ENCODE data around the gene ACADVL. TPM values are rescaled to one million over a fixed set of nuclear protein-coding genes. Genes with fewer than 3 reads are reported as not detected.
A peak's percentile ranks its signal among the peaks of the same experiment; 100 is the strongest.

ACADVL gene
- total RNA-seq, 1 donor: 163 TPM

- no peak for TF ChIP-seq CTCF (IDR thresholded peaks at IDR 0.05; ENCODE audit: extremely low read depth, low read depth, low read length)
- no peaks in the 10 kb centered on the region for H3K79me2 ChIP-seq (ENCODE audit: insufficient read depth, low read length)
- H3K27ac ChIP-seq (ENCODE audit: low read depth, low read length): no peak overlapping the region
- peak overlapping the region; percentile 47 for H3K4me2 ChIP-seq (ENCODE audit: insufficient read depth, low read length)
- H3K4me3 ChIP-seq (ENCODE audit: insufficient read depth, low read length): peak overlapping the region; percentile 36
- H4K20me1 ChIP-seq (ENCODE audit: insufficient read depth, low read length): no peaks in the 10 kb centered on the region
- peak overlapping the region; percentile 88 for H2AFZ ChIP-seq (ENCODE audit: low read length)
- no peaks in the 10 kb centered on the region for H3K9me3 ChIP-seq (ENCODE audit: low read depth, low read length)
- peaks cover 12% of the 10 kb centered on the region for H3K36me3 ChIP-seq (ENCODE audit: insufficient read depth, low read length)
- peak; percentile 80 for DNase-seq (ENCODE audit: insufficient read length, low spot score, missing footprints)
- H3K27me3 ChIP-seq (ENCODE audit: insufficient read depth, low read length): peaks cover 15% of the 10 kb centered on the region
- H3K4me1 ChIP-seq (ENCODE audit: insufficient read depth, low read length): peaks cover 19% of the 10 kb centered on the region
These were observed 43.4 kb downstream of the ACADVL start for GRCh38 chr17:7262935-7263800.

DNA sequence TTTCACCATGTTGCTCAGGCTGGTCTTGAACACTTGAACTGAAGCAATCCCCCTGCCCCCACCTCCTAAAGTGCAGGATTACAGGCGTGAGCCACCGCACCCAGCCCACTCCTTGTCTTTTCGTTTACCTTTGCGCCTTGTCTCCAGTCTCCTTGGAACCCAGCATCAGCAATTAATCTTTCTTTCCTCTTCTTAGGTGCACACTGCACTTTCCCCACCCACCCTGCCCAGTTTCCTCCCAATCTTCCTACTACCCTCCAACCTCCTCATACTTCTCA lies 44.0 kb downstream of the ACADVL start:
- H3K4me2 ChIP-seq (ENCODE audit: insufficient read depth, low read length): no peak overlapping the region
- peaks cover 18% of the 10 kb centered on the region for H3K4me1 ChIP-seq (ENCODE audit: insufficient read depth, low read length)
- no peak overlapping the region for H3K27ac ChIP-seq (ENCODE audit: low read depth, low read length)
- H3K4me3 ChIP-seq (ENCODE audit: insufficient read depth, low read length): no peak overlapping the region
- no peak for DNase-seq (ENCODE audit: insufficient read length, low spot score, missing footprints)
- H3K9me3 ChIP-seq (ENCODE audit: low read depth, low read length): no peaks in the 10 kb centered on the region
- no peaks in the 10 kb centered on the region for H3K79me2 ChIP-seq (ENCODE audit: insufficient read depth, low read length)
- no peak for TF ChIP-seq CTCF (IDR thresholded peaks at IDR 0.05; ENCODE audit: extremely low read depth, low read depth, low read length)
- peaks cover 9% of the 10 kb centered on the region for H3K36me3 ChIP-seq (ENCODE audit: insufficient read depth, low read length)
- H3K27me3 ChIP-seq (ENCODE audit: insufficient read depth, low read length): peaks cover 15% of the 10 kb centered on the region
- peak overlapping the region; percentile 88 for H2AFZ ChIP-seq (ENCODE audit: low read length)
- H4K20me1 ChIP-seq (ENCODE audit: insufficient read depth, low read length): no peaks in the 10 kb centered on the region

DNA sequence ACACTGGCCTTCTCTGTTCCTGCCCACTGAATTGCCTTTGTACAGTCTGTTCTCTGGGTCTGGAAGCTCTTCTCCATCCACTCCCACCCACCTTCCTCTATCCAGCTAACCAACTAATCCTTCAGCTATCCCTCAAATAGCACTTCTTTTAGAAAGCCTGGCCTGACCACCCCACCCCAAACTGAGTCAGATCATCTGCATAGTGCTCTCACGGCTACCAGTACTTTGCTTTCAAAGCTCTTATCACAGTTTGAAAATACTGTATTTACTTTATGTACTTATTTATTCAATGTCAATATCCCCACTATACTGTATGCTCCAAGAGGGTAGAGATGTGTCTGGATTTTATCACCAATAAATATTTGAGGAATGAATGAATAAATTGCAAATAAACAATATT lies 47.0 kb downstream of the ACADVL start:
- Histone ChIP-seq H3K27me3 (ENCODE audit: insufficient read depth, low read length) (peaks cover 12% of the 10 kb centered on the region), H2AFZ (ENCODE audit: low read length) (no peak overlapping the region), H3K4me2 (ENCODE audit: insufficient read depth, low read length) (no peak overlapping the region), H3K4me3 (ENCODE audit: insufficient read depth, low read length) (no peak overlapping the region), H3K79me2 (ENCODE audit: insufficient read depth, low read length) (no peaks in the 10 kb centered on the region), H4K20me1 (ENCODE audit: insufficient read depth, low read length) (no peaks in the 10 kb centered on the region), H3K36me3 (ENCODE audit: insufficient read depth, low read length) (no peaks in the 10 kb centered on the region), H3K9me3 (ENCODE audit: low read depth, low read length) (no peaks in the 10 kb centered on the region), H3K4me1 (ENCODE audit: insufficient read depth, low read length) (peaks cover 12% of the 10 kb centered on the region), H3K27ac (ENCODE audit: low read depth, low read length) (no peak overlapping the region)
- TF ChIP-seq CTCF (IDR thresholded peaks at IDR 0.05; ENCODE audit: extremely low read depth, low read depth, low read length): no peak
- DNase-seq (ENCODE audit: insufficient read length, low spot score, missing footprints): no peak

Small RNAs within 50 kb of the gene (small RNA-seq; reads per million reads assigned to genes)
- gene AC120057.4: not detected
- gene MIR324: 384 reads per million, percentile 98 among the genes with 10 or more reads in this experiment
- not detected for gene RF00019

Other genes with a start within 250 kb of the ACADVL start
- not detected in 2 replicates for gene ALOX12, start 223.9 kb upstream of the ACADVL start, total RNA-seq
- 37.3 and 38.9 TPM in 2 replicates for gene RNASEK, start 207.3 kb upstream of the ACADVL start, total RNA-seq
- gene BCL6B, start 196.9 kb upstream of the ACADVL start, total RNA-seq: not detected in 2 replicates
- 1.2 and 1.4 TPM in 2 replicates for gene SLC16A13, start 183.9 kb upstream of the ACADVL start, total RNA-seq
- gene SLC16A11, start 175.8 kb upstream of the ACADVL start, total RNA-seq: 0.29 and 0.36 TPM in 2 replicates
- gene CLEC10A, start 139.7 kb upstream of the ACADVL start, total RNA-seq: not detected in 2 replicates
- gene ASGR2, start 105.1 kb upstream of the ACADVL start, total RNA-seq: under 0.01 TPM in 1 of 2 replicates, not detected in the other
- gene ASGR1, start 40.6 kb upstream of the ACADVL start, total RNA-seq: 0.88 and 1.1 TPM in 2 replicates
- 10.1 and 11.8 TPM in 2 replicates for gene DLG4, start 102 bp upstream of the ACADVL start, total RNA-seq
- 106 and 123 TPM in 2 replicates for gene DVL2, start 14.6 kb downstream of the ACADVL start, total RNA-seq
- gene PHF23, start 19.5 kb downstream of the ACADVL start, total RNA-seq: 53.2 and 55.4 TPM in 2 replicates
- 396 and 422 TPM in 2 replicates for gene GABARAP, start 22.5 kb downstream of the ACADVL start, total RNA-seq
- 29.8 and 31.8 TPM in 2 replicates for gene CTDNEP1, start 31.8 kb downstream of the ACADVL start, total RNA-seq
- 21.7 and 26.2 TPM in 2 replicates for gene ELP5, start 32.3 kb downstream of the ACADVL start, total RNA-seq
- gene CLDN7, start 42.5 kb downstream of the ACADVL start, total RNA-seq: 0.36 and 1.8 TPM in 2 replicates
- gene SLC2A4, start 61.8 kb downstream of the ACADVL start, total RNA-seq: under 0.01 and 0.29 TPM in 2 replicates
- under 0.01 TPM in 1 of 2 replicates, not detected in the other for gene YBX2, start 74.7 kb downstream of the ACADVL start, total RNA-seq
- gene EIF5A, start 87.7 kb downstream of the ACADVL start, total RNA-seq: 436 and 491 TPM in 2 replicates
- gene GPS2, start 95.4 kb downstream of the ACADVL start, total RNA-seq: 46.9 and 48.1 TPM in 2 replicates
- 14.7 and 18.8 TPM in 2 replicates for gene NEURL4, start 109.4 kb downstream of the ACADVL start, total RNA-seq
- 0.59 TPM in 1 of 2 replicates, not detected in the other for gene ACAP1, start 116.6 kb downstream of the ACADVL start, total RNA-seq
- 11.5 and 11.9 TPM in 2 replicates for gene KCTD11, start 132.2 kb downstream of the ACADVL start, total RNA-seq
- not detected in 2 replicates for gene TMEM95, start 135.2 kb downstream of the ACADVL start, total RNA-seq
- 0.36 TPM in 1 of 2 replicates, not detected in the other for gene TNK1, start 161.2 kb downstream of the ACADVL start, total RNA-seq
- gene PLSCR3, start 174.6 kb downstream of the ACADVL start, total RNA-seq: 19.4 and 27.9 TPM in 2 replicates
- 59.4 and 84.6 TPM in 2 replicates for gene TMEM256, start 184.2 kb downstream of the ACADVL start, total RNA-seq
- gene NLGN2, start 187.9 kb downstream of the ACADVL start, total RNA-seq: 5.3 and 5.8 TPM in 2 replicates
- gene SPEM1, start 200.4 kb downstream of the ACADVL start, total RNA-seq: not detected in 2 replicates
- gene SPEM2, start 205.7 kb downstream of the ACADVL start, total RNA-seq: not detected in 2 replicates
- not detected in 2 replicates for gene SPEM3, start 208.9 kb downstream of the ACADVL start, total RNA-seq
- 1.2 and 1.8 TPM in 2 replicates for gene TMEM102, start 215.5 kb downstream of the ACADVL start, total RNA-seq
- 0.29 and 0.36 TPM in 2 replicates for gene FGF11, start 219.6 kb downstream of the ACADVL start, total RNA-seq
- gene CHRNB1, start 225.1 kb downstream of the ACADVL start, total RNA-seq: 5.3 and 5.4 TPM in 2 replicates

Measured in osteoblast (primary cell).